ENCODE results near the gene DYNLL1. TPM values are rescaled to one million over a fixed set of nuclear protein-coding genes. Genes with fewer than 3 reads are reported as not detected.
A peak's percentile ranks its signal among the peaks of the same experiment; 100 is the strongest.

Gene DYNLL1
- polyA plus RNA-seq, 1 donor (not counting 4 experiments of a cell fraction or from before 2014, with no cell fraction given), result 716 TPM

DNA sequence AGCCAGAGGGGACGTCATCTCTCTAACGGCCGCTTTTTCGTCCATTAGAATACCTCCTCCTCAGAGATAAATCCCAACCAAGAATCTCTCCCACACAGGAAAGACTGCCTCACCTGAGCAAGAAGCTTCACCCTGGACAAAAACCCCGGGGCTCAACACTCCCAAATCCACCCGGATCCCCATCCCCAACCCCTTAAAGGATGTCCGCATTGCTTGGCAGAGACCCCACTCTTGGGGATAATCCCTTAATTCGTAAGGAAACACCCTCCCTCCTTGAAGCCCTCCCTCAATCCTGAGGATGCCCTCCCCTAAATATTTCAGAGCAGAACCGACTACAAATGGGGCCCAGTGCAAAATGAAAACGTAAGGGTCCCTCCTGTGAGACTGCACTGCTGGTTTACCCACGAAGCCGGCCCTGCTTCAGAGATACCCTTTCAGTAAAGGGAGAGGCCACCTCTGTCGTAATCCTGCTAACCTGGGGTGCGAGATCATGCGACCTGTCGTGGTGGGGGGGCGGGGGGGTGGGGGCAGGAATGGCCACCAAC, 655 bp upstream of the DYNLL1 start:
- Histone ChIP-seq H3K36me3 (ENCODE audit: control insufficient read depth in 2 of 2, extremely low read depth in 1 of 2, insufficient read depth in 2 of 2, low read length in 2 of 2) (peaks cover 8 to 16% of the 10 kb centered on the region in 2 experiments), H3K27me3 (ENCODE audit: control insufficient read depth, extremely low read depth, insufficient read depth, low read length) (no peaks in the 10 kb centered on the region), H3K9me3 (ENCODE audit: control insufficient read depth, low read depth, low read length) (no peaks in the 10 kb centered on the region), H3K4me2 (ENCODE audit: control insufficient read depth, extremely low read depth, insufficient read depth, low read depth, low read length) (peak overlapping the region; percentile 96), H4K20me1 (ENCODE audit: control insufficient read depth, extremely low read depth, insufficient read depth, low read length) (peaks cover 19% of the 10 kb centered on the region), H3K4me1 (ENCODE audit: control insufficient read depth, extremely low read depth, insufficient read depth, low read length) (peaks cover 12% of the 10 kb centered on the region), H3K9ac (ENCODE audit: control insufficient read depth, extremely low read depth, insufficient read depth, low read length) (peak overlapping the region; percentile 75), H3K4me3 (ENCODE audit: control insufficient read depth in 2 of 3, extremely low read depth in 1 of 3, insufficient read depth in 2 of 3, low read depth in 1 of 3, low read length in 3 of 3) (peak overlapping the region; percentile 80 to 99 (median 86)), H2AFZ (ENCODE audit: control insufficient read depth, low read length) (peak overlapping the region; percentile 85), H3K27ac (ENCODE audit: control insufficient read depth, insufficient read depth, low read length) (peak overlapping the region; percentile 71), H3K9me1 (ENCODE audit: control insufficient read depth, extremely low read depth, insufficient read depth, low read length) (no peaks in the 10 kb centered on the region), H3K79me2 (ENCODE audit: control insufficient read depth, insufficient read depth, low read length) (peaks cover 36% of the 10 kb centered on the region)
- TF ChIP-seq CTCF (optimal IDR thresholded peaks at IDR 0.05 in 1 of 3, IDR thresholded peaks at IDR 0.05 in 1 of 3, conservative IDR thresholded peaks at IDR 0.05 in 1 of 3; ENCODE audit: extremely low read depth in 1 of 3, insufficient read depth in 2 of 3, low read length in 3 of 3) (no peak), EZH2 (IDR thresholded peaks at IDR 0.05; ENCODE audit: low read length) (no peak)
- dilution Hi-C loops (cut with MboI; ENCODE audit: extremely low pct_ligation_motif_present, low sequenced_read_pairs), result no loop called here
- FAIRE-seq (no peak), DNase-seq (ENCODE audit: low read depth, low spot score) (no peak)

DNA sequence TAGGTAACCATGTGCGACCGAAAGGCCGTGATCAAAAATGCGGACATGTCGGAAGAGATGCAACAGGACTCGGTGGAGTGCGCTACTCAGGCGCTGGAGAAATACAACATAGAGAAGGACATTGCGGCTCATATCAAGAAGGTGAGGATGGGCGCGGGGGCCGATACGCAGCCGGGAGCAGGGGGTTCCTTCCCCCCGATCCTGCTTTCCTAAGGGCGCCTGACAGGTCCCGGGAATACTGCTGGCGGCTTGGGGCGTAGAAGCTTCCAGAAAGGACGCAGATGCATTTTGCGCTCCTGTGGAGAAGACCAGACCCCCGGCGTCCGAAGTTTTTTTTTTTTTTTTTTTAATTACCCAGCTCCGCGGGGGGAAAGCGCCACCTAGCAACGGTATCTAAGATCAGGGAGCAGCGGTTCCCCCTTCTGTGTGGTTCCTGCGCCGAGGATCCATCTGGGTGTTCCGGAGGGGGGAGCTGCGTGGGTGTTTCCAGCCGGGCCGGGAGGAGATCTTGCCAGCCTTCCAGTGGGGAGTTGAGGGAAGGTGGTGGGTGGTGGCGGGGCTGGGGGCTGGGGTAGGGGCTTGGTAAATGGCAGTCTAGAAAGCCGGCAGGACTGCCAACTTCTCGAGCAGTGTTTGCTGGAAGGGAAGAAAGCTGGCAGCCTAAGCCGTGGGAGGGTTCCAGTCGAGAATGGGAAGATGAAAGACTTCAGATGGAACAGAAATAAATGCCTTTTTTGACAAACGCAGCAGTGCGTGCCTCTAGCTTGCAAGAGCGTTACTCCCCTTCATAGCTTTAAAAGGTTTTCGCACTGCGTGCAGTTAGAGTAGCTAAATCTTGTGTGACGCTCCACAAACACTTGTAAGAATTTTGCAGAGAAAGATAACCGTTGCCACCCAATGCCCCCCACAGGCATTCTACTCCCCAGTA, 764 bp downstream of the DYNLL1 start:
- dilution Hi-C loops (cut with MboI; ENCODE audit: extremely low pct_ligation_motif_present, low sequenced_read_pairs), result no loop called here
- H3K4me3 ChIP-seq (ENCODE audit: control insufficient read depth in 2 of 3, extremely low read depth in 1 of 3, insufficient read depth in 2 of 3, low read depth in 1 of 3, low read length in 3 of 3), result peak overlapping the region; percentile 86 to 99 (median 97)
- no peak for FAIRE-seq
- no peaks in the 10 kb centered on the region for H3K27me3 ChIP-seq (ENCODE audit: control insufficient read depth, extremely low read depth, insufficient read depth, low read length)
- H3K9ac ChIP-seq (ENCODE audit: control insufficient read depth, extremely low read depth, insufficient read depth, low read length), result peak overlapping the region; percentile 85
- H3K36me3 ChIP-seq (ENCODE audit: control insufficient read depth in 2 of 2, extremely low read depth in 1 of 2, insufficient read depth in 2 of 2, low read length in 2 of 2), result peaks cover 0 to 16% of the 10 kb centered on the region in 2 experiments
- peaks cover 12% of the 10 kb centered on the region for H3K4me1 ChIP-seq (ENCODE audit: control insufficient read depth, extremely low read depth, insufficient read depth, low read length)
- peaks cover 36% of the 10 kb centered on the region for H3K79me2 ChIP-seq (ENCODE audit: control insufficient read depth, insufficient read depth, low read length)
- no peak overlapping the region for H2AFZ ChIP-seq (ENCODE audit: control insufficient read depth, low read length)
- no peaks in the 10 kb centered on the region for H3K9me1 ChIP-seq (ENCODE audit: control insufficient read depth, extremely low read depth, insufficient read depth, low read length)
- peak overlapping the region; percentile 47 for H3K27ac ChIP-seq (ENCODE audit: control insufficient read depth, insufficient read depth, low read length)
- peaks cover 19% of the 10 kb centered on the region for H4K20me1 ChIP-seq (ENCODE audit: control insufficient read depth, extremely low read depth, insufficient read depth, low read length)
- TF ChIP-seq CTCF (optimal IDR thresholded peaks at IDR 0.05 in 1 of 3, IDR thresholded peaks at IDR 0.05 in 1 of 3, conservative IDR thresholded peaks at IDR 0.05 in 1 of 3; ENCODE audit: extremely low read depth in 1 of 3, insufficient read depth in 2 of 3, low read length in 3 of 3), result peak in 1 of 3 experiments; percentile 42
- no peak for TF ChIP-seq EZH2 (IDR thresholded peaks at IDR 0.05; ENCODE audit: low read length)
- no peaks in the 10 kb centered on the region for H3K9me3 ChIP-seq (ENCODE audit: control insufficient read depth, low read depth, low read length)
- DNase-seq (ENCODE audit: low read depth, low spot score), result no peak
- peak overlapping the region; percentile 96 for H3K4me2 ChIP-seq (ENCODE audit: control insufficient read depth, extremely low read depth, insufficient read depth, low read depth, low read length)

Measured in keratinocyte (primary cell).